HG02571 (cell line): ENCODE results near the gene ARID5B.
A peak's percentile ranks its signal among the peaks of the same experiment; 100 is the strongest.
"Not testable (repeated sequence)": the region's sequence is repeated elsewhere in the genome, so short reads cannot be mapped to it uniquely, and the experiment has no call there.

Source experiments
- ATAC-seq: cut with Tn5 transposase; IDR thresholded peaks from one replicate; pipeline ENCODE4 v1.9.1; 2021; ENCODE audit warnings: mild to moderate bottlenecking, moderate library complexity; ENCODE audit not compliant: unreplicated experiment

Gene ARID5B

GRCh38 chr10:62027841-62028501 is 126.5 kb downstream of the ARID5B start:
- no peak for ATAC-seq

GRCh38 chr10:62028502-62028842 is 127.0 kb downstream of the ARID5B start:
- not testable (repeated sequence) for ATAC-seq

- no peak for ATAC-seq
These were observed 127.9 kb downstream of the ARID5B start for GRCh38 chr10:62029401-62029800.

- no peak for ATAC-seq
These were observed 130.0 kb downstream of the ARID5B start for GRCh38 chr10:62031507-62031906.

- no peak for ATAC-seq
These were observed 131.6 kb downstream of the ARID5B start for GRCh38 chr10:62033125-62033524.

GRCh38 chr10:62034096-62034640 is 132.7 kb downstream of the ARID5B start:
- ATAC-seq: no peak

GRCh38 chr10:62036186-62037081 is 134.9 kb downstream of the ARID5B start:
- no peak for ATAC-seq

GRCh38 chr10:62037166-62037831 is 135.8 kb downstream of the ARID5B start:
- ATAC-seq: no peak

- peak; percentile 5 for ATAC-seq
These were observed 136.6 kb downstream of the ARID5B start for GRCh38 chr10:62037890-62038608.

- peak; percentile 48 for ATAC-seq
These were observed 137.2 kb downstream of the ARID5B start for GRCh38 chr10:62038609-62039190.

GRCh38 chr10:62039954-62040353 is 138.5 kb downstream of the ARID5B start:
- ATAC-seq: no peak

GRCh38 chr10:62040881-62041280 is 139.4 kb downstream of the ARID5B start:
- no peak for ATAC-seq

- no peak for ATAC-seq
These were observed 142.0 kb downstream of the ARID5B start for GRCh38 chr10:62043421-62044021.

GRCh38 chr10:62044566-62044965 is 143.1 kb downstream of the ARID5B start:
- no peak for ATAC-seq

- no peak for ATAC-seq
These were observed 144.4 kb downstream of the ARID5B start for GRCh38 chr10:62045765-62046521.

- ATAC-seq: peak; percentile 36
These were observed 145.2 kb downstream of the ARID5B start for GRCh38 chr10:62046522-62047227.

GRCh38 chr10:62047228-62047892 is 145.9 kb downstream of the ARID5B start:
- ATAC-seq: no peak

GRCh38 chr10:62047960-62048383 is 146.5 kb downstream of the ARID5B start:
- no peak for ATAC-seq
